Activated B cell treated with CpG ODN at 0.5 μM for 24 hours (primary cell): ENCODE measurements around the gene DLGAP4. TPM values are rescaled to one million over a fixed set of nuclear protein-coding genes. Genes with fewer than 3 reads are reported as not detected.

Source experiments
- ATAC-seq: fragments of 200-7000 bp; cut with Tn5 transposase; one replicate; pipeline ENCODE4 v1.10.0; 2021; ENCODE audit warnings: low read depth, mild to moderate bottlenecking, moderate library complexity
- CTCF ChIA-PET: fragments of 350-600 bp; sonication (Branson Sonifier 250); formaldehyde crosslinking; loops from one replicate; lab custom pipeline; 2021; ENCODE audit warnings: antibody characterized with exemption; lab: Charles Lee
- POLR2A ChIA-PET: fragments of 350-600 bp; sonication (Branson Sonifier 250); formaldehyde crosslinking; loops from one replicate; lab custom pipeline; 2021; ENCODE audit warnings: antibody characterized with exemption; lab: Charles Lee
- DNase-seq: peaks from one replicate; pipeline ENCODE4 v3.0.0; 2022
- H3K27ac Mint-ChIP-seq: one replicate; pipeline ENCODE4 v1.8.0; 2020; ENCODE audit warnings: mixed read lengths
- H3K27me3 Mint-ChIP-seq: one replicate; pipeline ENCODE4 v1.8.0; 2021; ENCODE audit warnings: mixed read lengths
- H3K36me3 Mint-ChIP-seq: one replicate; pipeline ENCODE4 v1.8.0; 2021; ENCODE audit warnings: low read depth, mixed read lengths
- H3K4me1 Mint-ChIP-seq: one replicate; pipeline ENCODE4 v1.8.0; 2021; ENCODE audit warnings: mixed read lengths
- H3K4me3 Mint-ChIP-seq: one replicate; pipeline ENCODE4 v1.8.0; 2020; ENCODE audit warnings: mild to moderate bottlenecking, mixed read lengths
- H3K9me3 Mint-ChIP-seq: one replicate; pipeline ENCODE4 v1.8.0; 2020; ENCODE audit warnings: mixed read lengths
- CTCF ChIP-seq: fragments of 200-600 bp; IDR thresholded peaks from one replicate; pipeline ENCODE4 v1.8.0; 2022; ENCODE audit warnings: antibody characterized with exemption, mild to moderate bottlenecking
- intact Hi-C: fragments of 100-400 bp; cut with micrococcal nuclease; formaldehyde crosslinking; loops from one replicate; pipeline ENCODE4 v1.15.1; 2024
- total RNA-seq: library from RNA; stranded (reverse); gene quantifications from 2 replicates; pipeline ENCODE4 v1.2.3, GENCODE V29; 2022

The DLGAP4 gene
- total RNA-seq, 1 donor from 2014 or later = 38.7 TPM

DNA sequence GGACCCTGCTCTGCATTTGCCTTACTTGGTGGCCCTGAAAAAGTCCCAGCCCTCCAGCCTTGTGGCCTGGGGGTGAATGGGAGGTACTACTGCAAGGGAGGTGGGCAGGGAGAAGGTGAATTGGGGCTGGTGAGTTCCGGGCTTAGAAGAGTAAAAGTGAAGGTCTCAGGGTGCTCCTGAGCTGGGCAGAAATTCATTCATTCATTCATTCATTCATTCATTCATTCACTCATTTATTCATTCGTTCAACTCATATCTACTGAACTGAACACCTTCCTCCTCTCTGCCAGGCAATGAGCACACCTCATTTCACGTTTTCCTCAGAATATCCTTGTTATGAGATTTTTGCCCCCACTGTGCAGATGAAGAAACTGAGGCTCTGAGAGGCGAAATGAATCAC lies 6.7 kb upstream of the DLGAP4 start:
- H3K9me3 Mint-ChIP-seq = no peaks in the 10 kb centered on the region
- DNase-seq (no peak), ATAC-seq (no peak)
- no peak for TF ChIP-seq CTCF
- H3K27ac Mint-ChIP-seq = no peak overlapping the region
- no peaks in the 10 kb centered on the region for H3K4me1 Mint-ChIP-seq
- ChIA-PET CTCF (no interaction called here), POLR2A (no interaction called here)
- H3K4me3 Mint-ChIP-seq = no peak overlapping the region
- H3K27me3 Mint-ChIP-seq = peaks cover 72% of the 10 kb centered on the region
- intact Hi-C loops = no loop called here
- no peaks in the 10 kb centered on the region for H3K36me3 Mint-ChIP-seq

DNA sequence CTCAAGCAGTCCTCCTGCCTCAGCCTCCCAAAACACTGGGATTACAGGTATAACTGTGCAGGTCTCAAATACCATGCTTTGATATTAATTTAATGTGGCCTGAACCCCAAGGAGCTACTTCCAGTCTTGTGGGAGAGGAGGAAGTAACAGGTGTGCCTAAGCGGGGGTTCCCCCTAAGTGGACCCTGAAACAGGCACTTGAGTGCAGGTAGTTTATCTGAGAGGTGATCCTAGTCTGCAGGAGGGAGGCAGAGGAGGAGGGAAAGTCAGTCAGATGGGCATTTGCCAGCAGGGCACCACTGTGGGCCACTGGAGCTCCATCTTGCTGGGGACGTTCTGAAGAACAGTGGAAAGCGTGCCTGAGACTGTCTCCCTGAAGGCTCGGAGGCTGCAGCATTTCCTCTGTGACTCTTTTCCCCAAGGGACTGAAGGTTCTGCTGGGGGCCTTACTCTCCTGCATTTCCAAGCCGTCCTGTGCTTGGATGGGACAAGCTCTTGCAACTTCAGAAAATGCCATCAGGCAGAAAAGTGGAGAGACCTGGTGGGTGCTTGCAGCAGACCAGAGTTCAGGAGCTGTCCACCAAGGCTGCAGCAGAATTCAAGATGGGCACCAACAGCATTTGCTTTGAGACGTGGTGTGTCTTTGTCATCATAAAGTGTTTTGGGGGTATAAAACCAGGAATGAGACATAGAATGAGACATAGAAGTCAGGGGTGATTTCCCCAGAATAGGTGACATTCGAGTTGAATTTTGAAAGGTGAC lies 4.6 kb upstream of the DLGAP4 start:
- no peak for DNase-seq
- Mint-ChIP-seq H3K27ac (no peak overlapping the region), H3K27me3 (peaks cover 71% of the 10 kb centered on the region), H3K4me1 (peaks cover 5% of the 10 kb centered on the region), H3K4me3 (no peak overlapping the region), H3K9me3 (no peaks in the 10 kb centered on the region), H3K36me3 (no peaks in the 10 kb centered on the region)
- no peak for TF ChIP-seq CTCF
- ATAC-seq = no peak
- CTCF ChIA-PET = no interaction called here
- POLR2A ChIA-PET = no interaction called here
- intact Hi-C loops = no loop called here

- no peak for ATAC-seq
- H3K4me1 Mint-ChIP-seq = peaks cover 9% of the 10 kb centered on the region
- no peaks in the 10 kb centered on the region for H3K9me3 Mint-ChIP-seq
- DNase-seq = no peak
- H3K4me3 Mint-ChIP-seq = no peak overlapping the region
- peaks cover 63% of the 10 kb centered on the region for H3K27me3 Mint-ChIP-seq
- intact Hi-C loops = no loop called here
- no peaks in the 10 kb centered on the region for H3K36me3 Mint-ChIP-seq
- no peak for TF ChIP-seq CTCF
- ChIA-PET POLR2A (no interaction called here), CTCF (no interaction called here)
- H3K27ac Mint-ChIP-seq = no peak overlapping the region
Measured at GRCh38 chr20:36303020-36303595, 3.0 kb upstream of the DLGAP4 start.

- ChIA-PET CTCF (no interaction called here), POLR2A (no interaction called here)
- Mint-ChIP-seq H3K27me3 (peaks cover 64% of the 10 kb centered on the region), H3K36me3 (no peaks in the 10 kb centered on the region), H3K4me1 (peaks cover 9% of the 10 kb centered on the region), H3K27ac (no peak overlapping the region), H3K4me3 (no peak overlapping the region), H3K9me3 (no peaks in the 10 kb centered on the region)
- TF ChIP-seq CTCF = no peak
- DNase-seq = no peak
- intact Hi-C loops = no loop called here
- ATAC-seq = no peak
Measured at GRCh38 chr20:36303831-36304230, 2.3 kb upstream of the DLGAP4 start.

DNA sequence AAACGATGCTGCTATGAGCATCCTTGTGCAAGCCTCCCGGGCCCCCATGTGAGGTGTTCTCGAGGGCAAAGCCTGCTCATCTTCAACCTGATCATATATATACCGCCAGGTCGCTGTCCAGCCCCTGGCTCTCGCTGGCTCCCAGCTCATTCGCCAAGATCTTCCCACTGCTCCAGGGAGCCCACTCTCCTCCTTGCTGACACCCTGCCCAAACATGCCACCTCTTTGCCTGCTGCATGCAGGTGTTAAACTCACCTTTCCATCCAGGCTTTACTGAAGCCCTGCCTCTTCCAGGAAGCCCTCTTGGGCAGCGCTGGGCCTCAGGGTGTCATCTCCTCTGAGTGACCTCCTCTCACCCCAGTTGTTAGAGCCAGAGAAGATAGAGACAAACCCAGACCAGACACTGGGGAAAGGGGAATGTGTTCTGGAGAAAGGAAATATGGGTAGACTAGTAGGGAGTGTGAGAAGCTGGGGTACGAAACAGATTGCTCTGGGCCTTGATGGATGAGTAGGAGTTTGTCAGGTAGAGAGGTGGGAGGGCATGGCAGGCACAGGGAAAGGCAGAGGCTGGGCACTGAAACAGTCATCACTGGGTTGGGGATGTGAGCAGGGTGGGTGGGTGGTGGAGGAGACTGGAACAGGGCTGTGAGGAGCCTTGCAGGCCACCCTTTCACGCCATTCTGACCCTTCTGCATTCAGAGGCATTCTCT lies 1.2 kb upstream of the DLGAP4 start:
- H3K36me3 Mint-ChIP-seq = no peaks in the 10 kb centered on the region
- H3K9me3 Mint-ChIP-seq = no peaks in the 10 kb centered on the region
- ChIA-PET POLR2A (no interaction called here), CTCF (no interaction called here)
- H3K27me3 Mint-ChIP-seq = peaks cover 63% of the 10 kb centered on the region
- intact Hi-C loops = no loop called here
- peaks cover 9% of the 10 kb centered on the region for H3K4me1 Mint-ChIP-seq
- TF ChIP-seq CTCF = no peak
- H3K27ac Mint-ChIP-seq = no peak overlapping the region
- ATAC-seq = no peak
- DNase-seq = no peak
- H3K4me3 Mint-ChIP-seq = peak overlapping the region; percentile 3
